Esophagus muscularis mucosa (tissue), 3 donors: ENCODE results near the gene ZC3H7A.

Experiments
- CTCF ChIP-seq, 3 experiments: fragments of 200-600 bp in 2 of 3; fragments of 450-650 bp in 1 of 3; sonication (generic) in 2 of 3; IDR thresholded peaks; one replicate each; pipeline ENCODE4 v1.5.1; 2017 to 2019; ENCODE audit warnings: antibody characterized with exemption in 3 of 3, mild to moderate bottlenecking in 2 of 3, moderate library complexity in 1 of 3
- POLR2A ChIP-seq: fragments of 450-650 bp; IDR thresholded peaks from one replicate; pipeline ENCODE4 v1.6.1; 2017; ENCODE audit warnings: antibody characterized with exemption, moderate library complexity, mild to moderate bottlenecking, low read depth

GRCh38 chr16:11841026-11841425 is 44.0 kb upstream of the ZC3H7A start:
- TF ChIP-seq CTCF (IDR thresholded peaks at IDR 0.05) (no peak), POLR2A (no peak)
